Measurements from ENCODE around the gene MAJIN.

- TF ChIP-seq POLR2AphosphoS5 (IDR thresholded peaks at IDR 0.05) (no peak), CTCF (IDR thresholded peaks at IDR 0.05) (no peak)
Measured at GRCh38 chr11:64894812-64895452, 77.0 kb downstream of the MAJIN start.
